ENCODE data around the gene SYAP1. TPM values are rescaled to one million over a fixed set of nuclear protein-coding genes. Genes with fewer than 3 reads are reported as not detected.

Gene SYAP1
- total RNA-seq, 4 donors from 2014 or later, result 16.7 to 20.9 (median 18.9) TPM

- no peak for DNase-seq (ENCODE audit: low spot score in 2 of 2)
- Histone ChIP-seq H3K9me3 (no peaks in the 10 kb centered on the region), H3K27me3 (no peaks in the 10 kb centered on the region), H3K4me1 (no peaks in the 10 kb centered on the region), H3K4me3 (no peak overlapping the region), H3K36me3 (no peaks in the 10 kb centered on the region), H3K27ac (no peak overlapping the region)
- TF ChIP-seq CTCF (IDR thresholded peaks at IDR 0.05) (no peak), EP300 (IDR thresholded peaks at IDR 0.05) (no peak), POLR2AphosphoS5 (IDR thresholded peaks at IDR 0.05) (no peak), POLR2A (IDR thresholded peaks at IDR 0.05) (no peak)
- 100% methylated on average over 1 of the region's 3 CpGs for WGBS
Measured at GRCh38 chrX:16705370-16705769, 14.0 kb upstream of the SYAP1 start.

GRCh38 chrX:16708016-16708415 is 11.4 kb upstream of the SYAP1 start:
- H3K9me3 ChIP-seq, result no peaks in the 10 kb centered on the region
- WGBS, result 86% methylated on average over 3 of the region's 3 CpGs
- H3K36me3 ChIP-seq, result no peaks in the 10 kb centered on the region
- TF ChIP-seq EP300 (IDR thresholded peaks at IDR 0.05), result no peak
- no peak for TF ChIP-seq POLR2A (IDR thresholded peaks at IDR 0.05)
- TF ChIP-seq CTCF (IDR thresholded peaks at IDR 0.05), result no peak
- no peak for TF ChIP-seq POLR2AphosphoS5 (IDR thresholded peaks at IDR 0.05)
- no peak for DNase-seq (ENCODE audit: low spot score in 2 of 2)
- H3K27ac ChIP-seq, result no peak overlapping the region
- no peak overlapping the region for H3K4me3 ChIP-seq
- H3K27me3 ChIP-seq, result no peaks in the 10 kb centered on the region
- H3K4me1 ChIP-seq, result no peaks in the 10 kb centered on the region

- H3K36me3 ChIP-seq, result no peaks in the 10 kb centered on the region
- H3K9me3 ChIP-seq, result no peaks in the 10 kb centered on the region
- no peaks in the 10 kb centered on the region for H3K4me1 ChIP-seq
- peak overlapping the region; percentile 88 for H3K27ac ChIP-seq
- DNase-seq (ENCODE audit: low spot score in 2 of 2), result no peak
- WGBS, result 61% methylated on average over 9 of the region's 9 CpGs
- H3K4me3 ChIP-seq, result peak overlapping the region; percentile 76
- H3K27me3 ChIP-seq, result no peaks in the 10 kb centered on the region
- TF ChIP-seq CTCF (IDR thresholded peaks at IDR 0.05) (no peak), POLR2A (IDR thresholded peaks at IDR 0.05) (no peak), EP300 (IDR thresholded peaks at IDR 0.05) (no peak), POLR2AphosphoS5 (IDR thresholded peaks at IDR 0.05) (no peak)
Measured at GRCh38 chrX:16711219-16711811, 8.1 kb upstream of the SYAP1 start.

- DNase-seq (ENCODE audit: low spot score in 2 of 2), result peak in 1 of 2 donors; percentile 65
- peak overlapping the region; percentile 76 for H3K4me3 ChIP-seq
- H3K27ac ChIP-seq, result peak overlapping the region; percentile 88
- WGBS, result 0% methylated on average over 15 of the region's 67 CpGs
- no peaks in the 10 kb centered on the region for H3K9me3 ChIP-seq
- TF ChIP-seq CTCF (IDR thresholded peaks at IDR 0.05), result no peak
- TF ChIP-seq POLR2AphosphoS5 (IDR thresholded peaks at IDR 0.05), result no peak
- no peak for TF ChIP-seq POLR2A (IDR thresholded peaks at IDR 0.05)
- TF ChIP-seq EP300 (IDR thresholded peaks at IDR 0.05), result no peak
- no peaks in the 10 kb centered on the region for H3K4me1 ChIP-seq
- no peaks in the 10 kb centered on the region for H3K27me3 ChIP-seq
- no peaks in the 10 kb centered on the region for H3K36me3 ChIP-seq
Measured at GRCh38 chrX:16711893-16712547, 7.4 kb upstream of the SYAP1 start.

- peak; percentile 79 to 81 for DNase-seq (ENCODE audit: low spot score in 2 of 2)
- peak within 1 kb of the TSS; percentile 88 for H3K27ac ChIP-seq
- peak within 1 kb of the TSS; percentile 76 for H3K4me3 ChIP-seq
- WGBS, result 22% methylated on average over 16 of the region's 30 CpGs
- TF ChIP-seq POLR2A (IDR thresholded peaks at IDR 0.05), result no peak
- no peak for TF ChIP-seq CTCF (IDR thresholded peaks at IDR 0.05)
- no peak for TF ChIP-seq POLR2AphosphoS5 (IDR thresholded peaks at IDR 0.05)
- no peak for TF ChIP-seq EP300 (IDR thresholded peaks at IDR 0.05)
- H3K27me3 ChIP-seq, result no peaks in the 10 kb centered on the region
- H3K4me1 ChIP-seq, result no peaks in the 10 kb centered on the region
- no peaks in the 10 kb centered on the region for H3K36me3 ChIP-seq
- H3K9me3 ChIP-seq, result no peaks in the 10 kb centered on the region
Measured at GRCh38 chrX:16712548-16713155, 6.8 kb upstream of the SYAP1 start, which contains the start of gene CTPS2. CTPS2 (minus strand) TSS chrX:16712669; CDS start chrX:16702902, 9,767 bp downstream.

All from suprapubic skin (tissue), 4 donors.